Astrocyte of the hippocampus (primary cell): ENCODE results near the gene ADARB2.

Experiments used
- DNase-seq: peaks from one replicate; pipeline ENCODE4 v3.0.0; 2011; ENCODE audit warnings: low read depth, low spot score

ADARB2 gene

GRCh38 chr10:1686491-1686749 lies 50.9 kb downstream of the ADARB2 start:
- DNase-seq, result no peak

GRCh38 chr10:1685699-1686490 lies 51.4 kb downstream of the ADARB2 start:
- DNase-seq, result no peak

- DNase-seq, result no peak
Observed at GRCh38 chr10:1684991-1685390, 52.3 kb downstream of the ADARB2 start.

GRCh38 chr10:1683649-1684048 lies 53.7 kb downstream of the ADARB2 start:
- DNase-seq, result no peak

GRCh38 chr10:1679821-1680650 lies 57.3 kb downstream of the ADARB2 start:
- no peak for DNase-seq

GRCh38 chr10:1678084-1678483 lies 59.2 kb downstream of the ADARB2 start:
- DNase-seq, result no peak

GRCh38 chr10:1677307-1677939 lies 59.9 kb downstream of the ADARB2 start:
- DNase-seq, result no peak

GRCh38 chr10:1674501-1674900 lies 62.8 kb downstream of the ADARB2 start:
- DNase-seq, result no peak

GRCh38 chr10:1673568-1674345 lies 63.6 kb downstream of the ADARB2 start:
- DNase-seq, result no peak

GRCh38 chr10:1672001-1672781 lies 65.1 kb downstream of the ADARB2 start:
- DNase-seq, result no peak

GRCh38 chr10:1671366-1672000 lies 65.8 kb downstream of the ADARB2 start:
- DNase-seq, result no peak

GRCh38 chr10:1670541-1671365 lies 66.6 kb downstream of the ADARB2 start:
- no peak for DNase-seq

- DNase-seq, result no peak
Observed at GRCh38 chr10:1669433-1669832, 67.9 kb downstream of the ADARB2 start.

GRCh38 chr10:1668399-1668798 lies 68.9 kb downstream of the ADARB2 start:
- no peak for DNase-seq

GRCh38 chr10:1667392-1667791 lies 69.9 kb downstream of the ADARB2 start:
- no peak for DNase-seq

GRCh38 chr10:1666147-1666546 lies 71.2 kb downstream of the ADARB2 start:
- no peak for DNase-seq

GRCh38 chr10:1665681-1666080 lies 71.6 kb downstream of the ADARB2 start:
- DNase-seq, result no peak

- no peak for DNase-seq
Observed at GRCh38 chr10:1665021-1665661, 72.2 kb downstream of the ADARB2 start.

- DNase-seq, result no peak
Observed at GRCh38 chr10:1664333-1664964, 72.9 kb downstream of the ADARB2 start.
